ENCODE data around the gene NLRC3. TPM values are rescaled to one million over a fixed set of nuclear protein-coding genes. Genes with fewer than 3 reads are reported as not detected.

NLRC3 gene
- total RNA-seq, 2 experiments from 2014 or later: 14.4 TPM

DNA sequence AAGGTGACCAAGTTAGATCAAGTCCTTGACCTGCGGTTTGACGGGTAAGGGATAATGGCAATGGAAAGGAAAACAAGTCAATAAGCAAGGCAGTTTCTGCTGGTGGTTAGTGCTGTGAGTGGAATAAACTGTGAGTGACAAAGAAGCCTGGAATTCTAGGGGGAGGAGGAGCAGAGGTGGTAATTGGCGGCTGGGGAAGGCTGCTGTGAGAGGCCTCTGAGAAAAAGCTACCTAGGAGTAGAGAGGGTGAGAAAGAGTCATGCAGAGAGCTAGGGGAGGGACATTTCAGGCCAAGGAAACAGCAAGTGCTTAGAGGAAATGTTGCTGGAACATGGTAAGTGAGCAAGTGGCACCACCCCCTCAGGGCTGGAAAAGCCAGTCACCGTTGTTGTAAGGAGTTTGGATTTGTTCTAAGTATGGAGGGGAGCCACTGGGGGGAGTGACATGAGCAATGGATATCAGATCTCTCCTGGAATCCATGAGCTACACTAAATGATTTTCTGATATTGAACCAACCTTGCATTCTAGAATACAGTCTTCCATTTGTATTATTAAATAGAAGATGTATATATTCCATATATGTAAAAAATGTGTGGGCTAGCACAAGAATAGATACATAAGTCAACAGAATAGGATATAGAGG is 6.7 kb downstream of the NLRC3 start:
- Mint-ChIP-seq H3K36me3 (ENCODE audit: low read depth) (peaks cover 12% of the 10 kb centered on the region), H3K4me1 (ENCODE audit: low read depth) (peaks cover 21% of the 10 kb centered on the region), H3K4me3 (no peak overlapping the region), H3K27me3 (ENCODE audit: low read depth) (no peaks in the 10 kb centered on the region), H3K9me3 (peaks cover 8% of the 10 kb centered on the region), H3K27ac (peak overlapping the region; percentile 13)
- intact Hi-C loops (cut with micrococcal nuclease): no loop called here
- CTCF ChIA-PET: interaction anchor here (0.7 kb wide), 1 partner anchor 127 kb away, joined by 3 read pairs; the partner anchor contains the start of genes NAA60 and ZNF597
- no peak for DNase-seq

DNA sequence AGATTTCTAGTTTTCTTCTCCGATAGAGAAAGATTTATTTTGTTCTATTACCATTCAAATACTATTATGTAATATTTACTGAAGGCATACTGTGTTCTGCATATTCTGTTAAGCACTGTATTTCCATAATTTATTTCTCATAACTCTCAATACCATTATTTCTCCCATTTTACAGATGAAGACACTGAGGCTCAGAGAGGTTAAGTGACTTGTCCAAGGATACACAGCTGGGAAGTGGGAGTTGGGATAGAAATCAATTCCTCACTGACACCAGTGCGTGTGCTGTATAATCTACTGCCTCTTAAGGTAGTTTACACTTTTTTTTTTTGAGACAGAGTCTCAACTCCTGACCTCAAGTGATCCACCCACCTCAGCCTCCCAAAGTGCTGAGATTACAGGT is 7.4 kb downstream of the NLRC3 start:
- Mint-ChIP-seq H3K4me3 (no peak overlapping the region), H3K36me3 (ENCODE audit: low read depth) (peaks cover 12% of the 10 kb centered on the region), H3K27me3 (ENCODE audit: low read depth) (no peaks in the 10 kb centered on the region), H3K27ac (no peak overlapping the region), H3K9me3 (peaks cover 8% of the 10 kb centered on the region), H3K4me1 (ENCODE audit: low read depth) (peaks cover 15% of the 10 kb centered on the region)
- CTCF ChIA-PET: no interaction called here
- intact Hi-C loops (cut with micrococcal nuclease): no loop called here
- DNase-seq: no peak

DNA sequence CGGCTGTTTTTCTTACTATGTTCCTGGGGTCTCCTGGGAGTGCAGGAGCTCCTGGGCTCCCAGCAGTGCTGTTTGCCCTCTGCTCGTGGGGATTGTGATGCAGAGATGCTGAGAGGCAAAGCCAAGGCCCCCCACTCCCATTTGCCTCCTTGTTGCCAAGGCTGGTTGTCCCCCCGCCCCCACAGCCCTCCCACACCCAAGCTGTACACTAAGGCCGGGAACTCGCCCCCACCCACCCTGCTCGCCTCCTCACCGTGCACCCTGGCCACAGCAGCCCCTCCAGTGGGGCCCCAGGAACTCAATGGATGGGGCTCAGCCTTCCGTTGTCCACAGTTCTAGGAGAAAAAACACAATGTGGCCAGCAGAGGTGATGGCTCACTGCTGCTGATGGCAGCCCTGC is 10.2 kb downstream of the NLRC3 start:
- Mint-ChIP-seq H3K27ac (no peak overlapping the region), H3K27me3 (ENCODE audit: low read depth) (no peaks in the 10 kb centered on the region), H3K4me1 (ENCODE audit: low read depth) (peaks cover 3% of the 10 kb centered on the region), H3K9me3 (peaks cover 8% of the 10 kb centered on the region), H3K4me3 (no peak overlapping the region), H3K36me3 (ENCODE audit: low read depth) (peaks cover 10% of the 10 kb centered on the region)
- DNase-seq: no peak
- intact Hi-C loops (cut with micrococcal nuclease): no loop called here
- CTCF ChIA-PET: interaction anchor here (0.8 to 1.2 kb wide), 2 partner anchors 30 to 40 kb away, joined by 3 to 4 read pairs; no protein-coding TSS in a partner anchor

DNA sequence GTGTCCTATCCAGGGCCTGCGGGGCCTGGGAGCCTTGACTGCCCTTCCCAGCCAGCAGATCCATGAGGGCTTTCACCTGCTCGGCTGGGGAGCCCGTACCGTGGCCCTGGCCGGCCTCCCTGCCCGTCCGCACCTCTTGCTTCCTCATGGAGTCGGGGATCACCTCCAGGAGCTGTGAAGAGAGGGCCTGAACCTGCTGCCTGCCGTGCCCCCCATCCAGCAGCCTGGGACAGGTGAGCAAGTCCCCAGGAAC is 12.4 kb downstream of the NLRC3 start:
- H3K9me3 Mint-ChIP-seq: no peaks in the 10 kb centered on the region
- CTCF ChIA-PET: no interaction called here
- intact Hi-C loops (cut with micrococcal nuclease): no loop called here
- DNase-seq: no peak
- no peak overlapping the region for H3K4me3 Mint-ChIP-seq
- H3K27me3 Mint-ChIP-seq (ENCODE audit: low read depth): no peaks in the 10 kb centered on the region
- peaks cover 1% of the 10 kb centered on the region for H3K36me3 Mint-ChIP-seq (ENCODE audit: low read depth)
- H3K4me1 Mint-ChIP-seq (ENCODE audit: low read depth): no peaks in the 10 kb centered on the region
- H3K27ac Mint-ChIP-seq: no peak overlapping the region

DNA sequence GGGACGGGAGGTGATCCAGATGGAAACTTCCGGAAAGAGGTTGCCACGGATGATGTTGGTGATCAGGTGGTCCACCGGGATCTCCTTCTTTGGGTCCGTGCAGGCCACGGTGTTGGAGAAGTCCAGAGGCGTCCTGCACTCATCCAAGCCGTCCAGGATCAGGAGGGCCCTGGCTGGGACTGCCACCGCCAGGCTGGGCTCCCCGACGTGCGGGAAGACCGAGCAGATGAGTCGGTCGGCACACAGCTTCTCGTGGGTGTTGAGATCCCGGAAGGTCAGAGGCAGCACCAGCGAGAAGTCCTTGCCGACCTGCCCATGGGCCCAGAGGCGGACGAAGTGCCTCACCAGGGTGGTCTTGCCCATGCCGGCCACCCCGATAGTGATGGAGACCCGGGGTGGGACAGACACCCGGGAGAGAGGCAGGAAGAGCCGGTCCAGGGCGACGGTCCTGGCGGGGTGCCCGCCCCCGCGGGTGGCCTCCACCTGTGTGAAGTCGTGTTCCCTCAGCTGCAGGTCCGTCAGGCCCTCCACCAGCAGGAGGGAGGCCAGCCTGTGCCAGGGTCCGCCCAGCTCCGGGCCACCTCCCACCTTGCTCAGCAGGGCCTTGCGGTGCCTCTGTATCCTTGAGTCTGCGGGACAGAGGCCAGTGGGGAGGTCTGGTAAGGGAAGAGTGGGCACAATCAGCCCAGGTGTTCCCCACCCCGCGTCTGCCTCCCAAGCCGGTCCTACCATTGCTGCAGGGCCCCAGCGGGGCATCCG is 12.9 kb downstream of the NLRC3 start:
- no peak overlapping the region for H3K4me3 Mint-ChIP-seq
- H3K9me3 Mint-ChIP-seq: no peaks in the 10 kb centered on the region
- H3K4me1 Mint-ChIP-seq (ENCODE audit: low read depth): no peaks in the 10 kb centered on the region
- intact Hi-C loops (cut with micrococcal nuclease): no loop called here
- H3K36me3 Mint-ChIP-seq (ENCODE audit: low read depth): peaks cover 1% of the 10 kb centered on the region
- H3K27me3 Mint-ChIP-seq (ENCODE audit: low read depth): no peaks in the 10 kb centered on the region
- no peak for DNase-seq
- CTCF ChIA-PET: no interaction called here
- H3K27ac Mint-ChIP-seq: no peak overlapping the region

DNA sequence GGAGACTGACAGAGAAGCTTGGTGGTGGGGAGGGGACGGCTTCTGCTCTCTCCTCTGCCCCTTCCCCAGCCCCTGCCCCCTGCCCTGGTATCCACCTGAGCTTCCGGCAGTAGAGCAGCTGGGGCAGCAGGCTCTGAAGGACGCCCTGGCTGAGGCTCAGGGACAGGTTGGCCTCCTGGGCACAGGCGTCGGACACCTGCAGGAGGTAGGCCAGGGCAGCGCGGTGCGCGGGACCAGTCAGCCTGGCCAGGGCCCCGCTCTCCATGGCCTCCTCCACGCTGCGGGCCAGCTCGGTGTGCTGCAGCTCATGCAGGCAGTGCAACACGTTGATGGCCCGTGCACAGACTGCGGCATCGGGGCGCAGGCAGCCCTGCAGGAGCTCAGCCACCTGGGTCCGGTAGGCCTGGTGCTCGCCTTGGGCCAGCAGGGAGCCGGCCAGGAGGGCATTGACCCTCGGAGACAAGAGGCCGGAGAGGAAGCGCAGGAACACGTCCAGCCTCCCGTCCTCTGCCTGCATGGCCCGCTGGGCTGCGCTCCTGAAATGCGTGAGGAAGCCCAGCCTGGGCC is 14.2 kb downstream of the NLRC3 start:
- Mint-ChIP-seq H3K9me3 (no peaks in the 10 kb centered on the region), H3K4me1 (ENCODE audit: low read depth) (no peaks in the 10 kb centered on the region), H3K27ac (no peak overlapping the region), H3K27me3 (ENCODE audit: low read depth) (no peaks in the 10 kb centered on the region), H3K4me3 (no peak overlapping the region), H3K36me3 (ENCODE audit: low read depth) (peaks cover 4% of the 10 kb centered on the region)
- CTCF ChIA-PET: no interaction called here
- DNase-seq: no peak
- intact Hi-C loops (cut with micrococcal nuclease): no loop called here

DNA sequence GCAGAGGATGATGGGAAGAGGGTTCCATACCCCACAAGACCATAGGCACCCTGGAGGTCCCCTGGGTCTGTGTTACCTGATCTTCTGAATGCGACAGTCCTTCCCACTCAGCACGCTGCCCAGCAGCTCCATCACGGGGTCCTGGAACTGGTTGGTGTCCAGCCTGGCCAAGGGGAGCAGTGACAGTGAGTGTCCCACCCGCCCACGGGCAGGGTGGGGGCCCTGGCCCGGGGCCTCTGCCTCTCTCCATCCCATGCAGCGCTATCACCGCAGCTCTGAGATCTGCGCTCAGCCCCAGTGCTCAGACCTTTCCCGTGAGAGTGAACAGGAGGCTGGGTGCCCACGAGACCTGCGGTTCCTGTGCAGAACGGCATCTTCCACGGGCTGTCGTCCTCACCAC is 15.6 kb downstream of the NLRC3 start:
- CTCF ChIA-PET: no interaction called here
- no peak for DNase-seq
- no peaks in the 10 kb centered on the region for H3K4me1 Mint-ChIP-seq (ENCODE audit: low read depth)
- H3K9me3 Mint-ChIP-seq: no peaks in the 10 kb centered on the region
- no peak overlapping the region for H3K27ac Mint-ChIP-seq
- no peaks in the 10 kb centered on the region for H3K27me3 Mint-ChIP-seq (ENCODE audit: low read depth)
- intact Hi-C loops (cut with micrococcal nuclease): no loop called here
- H3K36me3 Mint-ChIP-seq (ENCODE audit: low read depth): peaks cover 16% of the 10 kb centered on the region
- no peak overlapping the region for H3K4me3 Mint-ChIP-seq

DNA sequence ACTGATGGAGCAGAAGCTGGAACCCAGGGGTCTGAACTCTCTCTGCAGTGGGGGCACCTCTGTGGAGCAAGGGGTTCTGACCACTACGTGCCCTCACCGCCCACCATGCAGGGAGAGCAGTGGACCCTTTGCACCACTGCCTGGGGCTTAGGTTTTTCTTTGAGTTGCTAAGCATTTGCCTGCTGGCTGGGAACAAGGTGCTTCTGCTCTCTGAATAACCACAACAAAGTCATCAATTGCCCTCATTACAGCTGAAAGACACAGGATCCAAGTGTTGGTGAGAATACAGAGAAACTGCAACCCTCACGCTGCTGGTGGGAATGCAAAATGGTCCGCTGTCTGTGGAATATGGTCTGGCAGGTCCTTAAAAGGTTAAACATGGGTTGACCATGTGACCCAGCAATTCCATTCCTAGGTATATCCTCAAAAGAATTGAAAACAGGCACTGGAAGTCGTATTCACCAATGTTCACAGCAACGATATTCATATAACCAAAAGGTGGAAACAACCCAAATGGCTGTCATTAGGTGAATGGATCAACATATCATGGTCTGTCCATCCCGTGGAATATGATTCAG is 22.8 kb downstream of the NLRC3 start:
- no peaks in the 10 kb centered on the region for H3K27me3 Mint-ChIP-seq (ENCODE audit: low read depth)
- intact Hi-C loops (cut with micrococcal nuclease): no loop called here
- CTCF ChIA-PET: no interaction called here
- H3K4me1 Mint-ChIP-seq (ENCODE audit: low read depth): no peaks in the 10 kb centered on the region
- H3K27ac Mint-ChIP-seq: no peak overlapping the region
- H3K36me3 Mint-ChIP-seq (ENCODE audit: low read depth): peaks cover 46% of the 10 kb centered on the region
- no peaks in the 10 kb centered on the region for H3K9me3 Mint-ChIP-seq
- no peak for DNase-seq
- H3K4me3 Mint-ChIP-seq: no peak overlapping the region

DNA sequence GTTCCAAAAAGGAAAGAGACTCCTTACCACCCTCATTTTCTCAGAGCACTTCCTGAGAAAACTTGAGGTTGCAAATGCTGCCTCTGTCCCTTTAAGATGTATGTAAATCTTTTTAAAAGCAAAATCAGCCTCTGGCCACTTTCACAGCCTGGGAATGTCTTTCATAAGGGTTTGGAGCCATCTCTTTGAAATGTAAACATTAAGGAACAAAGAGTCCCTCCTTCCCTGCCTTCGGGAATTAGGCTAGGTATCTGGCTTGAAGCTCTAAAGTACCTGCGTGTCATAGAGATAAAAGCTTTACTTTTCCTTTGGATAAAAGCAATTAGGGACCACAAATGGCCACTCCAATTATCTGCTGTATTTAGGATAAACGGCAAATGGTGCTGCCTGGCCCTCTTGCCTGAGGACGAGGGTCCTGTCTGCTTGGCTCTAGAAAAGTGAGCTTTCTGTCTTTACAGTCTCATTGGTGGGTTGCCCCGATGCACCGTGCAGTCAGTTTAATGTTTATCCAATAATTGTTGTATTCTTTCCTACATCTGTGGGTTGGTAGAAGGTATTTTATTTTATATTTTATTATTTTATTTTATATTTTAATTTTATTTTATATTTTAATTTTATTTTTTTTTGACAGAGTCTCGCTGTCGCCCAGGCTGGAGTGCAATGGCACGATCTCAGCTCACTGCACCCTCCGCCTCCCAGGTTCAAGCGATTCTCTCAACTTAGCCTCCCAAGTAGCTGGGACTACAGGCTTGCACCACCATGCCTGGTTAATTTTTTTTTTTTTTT is 23.9 kb downstream of the NLRC3 start:
- H3K27me3 Mint-ChIP-seq (ENCODE audit: low read depth): no peaks in the 10 kb centered on the region
- H3K4me1 Mint-ChIP-seq (ENCODE audit: low read depth): no peaks in the 10 kb centered on the region
- H3K9me3 Mint-ChIP-seq: no peaks in the 10 kb centered on the region
- intact Hi-C loops (cut with micrococcal nuclease): no loop called here
- no peak overlapping the region for H3K4me3 Mint-ChIP-seq
- no peak for DNase-seq
- CTCF ChIA-PET: no interaction called here
- no peak overlapping the region for H3K27ac Mint-ChIP-seq
- H3K36me3 Mint-ChIP-seq (ENCODE audit: low read depth): peaks cover 47% of the 10 kb centered on the region

DNA sequence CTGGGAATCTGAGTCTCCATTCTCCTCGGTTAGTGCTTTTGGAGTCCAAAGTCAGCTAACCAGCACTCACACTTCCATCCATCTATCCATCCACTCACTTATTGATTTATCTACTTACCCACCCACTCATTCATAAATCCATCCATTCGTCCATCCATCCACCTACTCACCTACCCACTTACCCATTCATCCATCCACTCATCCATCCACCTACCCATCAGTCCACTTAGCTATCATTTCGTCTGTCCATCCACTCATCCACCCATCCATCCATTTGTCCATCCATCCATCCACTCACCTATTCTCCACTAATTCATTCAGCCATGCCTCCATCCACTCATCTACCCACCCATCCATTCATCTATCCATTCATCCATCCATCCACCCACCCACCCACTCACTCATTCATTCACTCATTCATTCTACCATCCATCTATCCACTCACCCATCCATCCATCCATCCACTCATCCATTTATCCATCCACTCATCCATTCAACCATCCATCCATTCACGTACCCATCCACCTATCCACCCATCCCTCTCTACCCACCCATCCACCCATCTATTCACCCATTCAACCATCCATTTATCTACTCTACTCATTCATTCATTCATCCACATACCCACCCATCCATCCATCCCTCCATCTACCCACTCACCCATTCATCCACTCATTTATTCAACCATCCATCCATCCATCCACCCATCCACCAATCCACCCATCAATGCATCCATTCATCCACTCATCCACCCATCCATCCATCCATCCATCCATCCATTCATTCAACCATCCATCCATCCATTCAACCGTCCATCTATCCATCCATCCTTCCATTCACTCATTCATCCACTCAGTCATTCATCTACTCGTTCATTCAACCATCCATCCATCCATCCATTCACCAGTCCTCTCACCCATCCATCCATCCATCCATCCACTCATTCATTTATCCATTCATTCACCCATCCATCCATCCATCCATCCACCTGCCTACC is 26.1 kb downstream of the NLRC3 start:
- H3K4me3 Mint-ChIP-seq: no peak overlapping the region
- DNase-seq: no peak
- CTCF ChIA-PET: no interaction called here

DNA sequence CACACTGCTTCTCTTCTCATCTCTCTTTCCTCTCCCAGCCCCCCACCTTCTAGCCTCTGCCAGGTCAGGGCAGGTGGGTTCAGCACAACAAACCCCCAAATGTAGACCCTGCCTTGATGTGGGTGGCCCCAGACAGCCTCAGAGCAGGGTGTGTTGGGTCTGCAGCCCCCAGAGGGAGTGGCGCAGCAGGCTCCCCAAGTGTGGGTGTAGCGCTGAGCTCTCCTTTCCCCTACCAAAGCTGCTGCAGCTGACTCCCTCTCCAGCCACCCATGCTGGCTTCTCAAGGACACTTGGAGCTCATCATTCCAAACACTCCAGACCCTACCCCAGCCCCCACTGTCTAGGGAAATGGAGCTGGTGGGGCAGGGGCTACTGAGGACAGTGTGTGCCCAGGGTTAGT is 27.3 kb downstream of the NLRC3 start:
- Mint-ChIP-seq H3K27ac (no peak overlapping the region), H3K27me3 (ENCODE audit: low read depth) (no peaks in the 10 kb centered on the region), H3K36me3 (ENCODE audit: low read depth) (peaks cover 29% of the 10 kb centered on the region), H3K4me1 (ENCODE audit: low read depth) (peaks cover 2% of the 10 kb centered on the region), H3K9me3 (no peaks in the 10 kb centered on the region), H3K4me3 (no peak overlapping the region)
- CTCF ChIA-PET: interaction anchor here (0.6 kb wide), 1 partner anchor 25 kb away, joined by 3 read pairs; no protein-coding TSS in a partner anchor
- intact Hi-C loops (cut with micrococcal nuclease): no loop called here
- DNase-seq: no peak

More for the DNA sequence above, 26.1 kb downstream of the NLRC3 start:
- Mint-ChIP-seq H3K27me3 (ENCODE audit: low read depth) (no peaks in the 10 kb centered on the region), H3K4me1 (ENCODE audit: low read depth) (no peaks in the 10 kb centered on the region), H3K9me3 (no peaks in the 10 kb centered on the region), H3K36me3 (ENCODE audit: low read depth) (peaks cover 32% of the 10 kb centered on the region), H3K27ac (no peak overlapping the region)
- intact Hi-C loops (cut with micrococcal nuclease): no loop called here

All from activated naive CD4-positive, alpha-beta T cell treated with anti-CD3 and anti-CD28 coated beads for 36 hours (primary cell).